ENCODE measurements around the gene ABCC1. TPM values are rescaled to one million over a fixed set of nuclear protein-coding genes. Genes with fewer than 3 reads are reported as not detected.

The ABCC1 gene
- total RNA-seq, 2 experiments from 2014 or later: 64.5 to 67.6 TPM

GRCh38 chr16:16133943-16134604 lies 184.7 kb downstream of the ABCC1 start:
- Mint-ChIP-seq H3K27me3 (no peaks in the 10 kb centered on the region), H3K4me1 (ENCODE audit: low read depth) (no peaks in the 10 kb centered on the region), H3K4me3 (no peak overlapping the region), H3K36me3 (ENCODE audit: low read depth) (peaks cover 44% of the 10 kb centered on the region), H3K27ac (no peak overlapping the region), H3K9me3 (no peaks in the 10 kb centered on the region)
- TF ChIP-seq CTCF (IDR thresholded peaks at IDR 0.05): no peak
- ATAC-seq (no peak), DNase-seq (no peak)
- POLR2A ChIA-PET: no interaction called here
- CTCF ChIA-PET: no interaction called here
- intact Hi-C loops (cut with micrococcal nuclease): no loop called here

GRCh38 chr16:16136588-16136987 lies 187.2 kb downstream of the ABCC1 start:
- ChIA-PET CTCF (interaction anchor here (1.4 kb wide), 1 partner anchor 9 kb away, joined by 6 read pairs; no protein-coding TSS in a partner anchor), POLR2A (no interaction called here)
- intact Hi-C loops (cut with micrococcal nuclease): no loop called here
- H3K9me3 Mint-ChIP-seq: no peaks in the 10 kb centered on the region
- no peaks in the 10 kb centered on the region for H3K4me1 Mint-ChIP-seq (ENCODE audit: low read depth)
- no peak overlapping the region for H3K4me3 Mint-ChIP-seq
- TF ChIP-seq CTCF (IDR thresholded peaks at IDR 0.05): no peak
- no peaks in the 10 kb centered on the region for H3K27me3 Mint-ChIP-seq
- no peak for DNase-seq
- no peak for ATAC-seq
- H3K27ac Mint-ChIP-seq: no peak overlapping the region
- peaks cover 47% of the 10 kb centered on the region for H3K36me3 Mint-ChIP-seq (ENCODE audit: low read depth)

GRCh38 chr16:16137110-16137509 lies 187.7 kb downstream of the ABCC1 start:
- TF ChIP-seq CTCF (IDR thresholded peaks at IDR 0.05): no peak
- Mint-ChIP-seq H3K9me3 (no peaks in the 10 kb centered on the region), H3K27ac (no peak overlapping the region), H3K27me3 (no peaks in the 10 kb centered on the region), H3K4me1 (ENCODE audit: low read depth) (no peaks in the 10 kb centered on the region), H3K4me3 (no peak overlapping the region), H3K36me3 (ENCODE audit: low read depth) (peaks cover 51% of the 10 kb centered on the region)
- ATAC-seq (no peak), DNase-seq (no peak)
- ChIA-PET POLR2A (no interaction called here), CTCF (interaction anchor here (1.4 kb wide), 1 partner anchor 9 kb away, joined by 6 read pairs; no protein-coding TSS in a partner anchor)
- intact Hi-C loops (cut with micrococcal nuclease): no loop called here

GRCh38 chr16:16138034-16138635 lies 188.7 kb downstream of the ABCC1 start:
- CTCF ChIA-PET: no interaction called here
- Mint-ChIP-seq H3K27me3 (no peaks in the 10 kb centered on the region), H3K4me1 (ENCODE audit: low read depth) (no peaks in the 10 kb centered on the region), H3K4me3 (no peak overlapping the region), H3K9me3 (no peaks in the 10 kb centered on the region), H3K36me3 (ENCODE audit: low read depth) (peaks cover 54% of the 10 kb centered on the region), H3K27ac (no peak overlapping the region)
- no peak for ATAC-seq
- intact Hi-C loops (cut with micrococcal nuclease): no loop called here
- POLR2A ChIA-PET: no interaction called here
- TF ChIP-seq CTCF (IDR thresholded peaks at IDR 0.05): no peak
- DNase-seq: no peak

GRCh38 chr16:16139061-16139460 lies 189.6 kb downstream of the ABCC1 start:
- Mint-ChIP-seq H3K27me3 (no peaks in the 10 kb centered on the region), H3K36me3 (ENCODE audit: low read depth) (peaks cover 51% of the 10 kb centered on the region), H3K27ac (no peak overlapping the region), H3K4me1 (ENCODE audit: low read depth) (no peaks in the 10 kb centered on the region), H3K9me3 (no peaks in the 10 kb centered on the region), H3K4me3 (no peak overlapping the region)
- TF ChIP-seq CTCF (IDR thresholded peaks at IDR 0.05): no peak
- POLR2A ChIA-PET: no interaction called here
- intact Hi-C loops (cut with micrococcal nuclease): no loop called here
- CTCF ChIA-PET: interaction anchor here (1.5 kb wide), 1 partner anchor 361 kb away, joined by 3 read pairs; no protein-coding TSS in a partner anchor
- no peak for ATAC-seq
- no peak for DNase-seq

Data from activated CD8-positive, alpha-beta T cell treated with anti-CD3 and anti-CD28 coated beads for 36 hours (primary cell).